ENCODE results near the gene SMLR1.

Gene SMLR1

DNA sequence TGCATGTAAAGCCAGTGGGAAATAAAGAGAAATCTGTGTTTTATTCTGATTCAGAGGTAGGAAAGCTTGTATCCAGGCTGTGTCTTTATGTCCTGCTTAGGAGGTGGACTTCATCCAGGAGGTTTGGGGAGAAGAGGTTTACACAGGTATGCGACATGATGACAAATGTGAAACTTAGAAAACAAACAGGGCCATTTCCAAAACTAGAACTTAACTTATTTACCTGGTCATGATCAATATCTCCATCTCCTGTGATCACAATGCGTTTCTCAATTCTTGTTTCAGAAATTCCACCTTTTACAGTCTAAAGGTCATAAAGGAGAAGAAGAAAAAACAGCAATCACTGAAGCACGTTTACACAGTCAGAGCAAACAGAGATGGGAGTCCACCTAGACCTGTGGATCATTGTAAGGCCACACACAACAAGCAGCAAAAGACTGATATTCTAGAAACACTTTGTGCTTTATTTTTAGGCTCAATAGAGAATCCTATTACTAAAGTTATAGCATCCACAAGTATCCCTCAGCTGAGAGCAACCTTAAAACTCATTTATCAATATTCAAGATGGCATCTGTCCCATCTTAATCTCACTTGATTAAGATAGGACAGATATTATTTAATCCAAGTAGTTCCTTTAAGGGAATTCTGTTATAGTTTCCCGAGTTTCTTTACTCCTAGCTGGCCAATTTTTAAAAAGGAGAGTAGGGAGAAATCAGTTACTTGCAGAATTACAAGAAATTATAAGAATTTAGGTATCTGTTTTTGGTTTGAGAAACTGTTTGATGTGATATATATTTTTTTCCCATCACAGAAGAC lies 36.4 kb downstream of the SMLR1 start:
- CTCF ChIA-PET = interaction anchor here (1.7 kb wide), 1 partner anchor 9 kb away, joined by 6 read pairs; no protein-coding TSS in a partner anchor
- DNase-seq (ENCODE audit: extremely low spot score) = no peak
- POLR2A ChIA-PET = no interaction called here
- TF ChIP-seq ARNT (IDR thresholded peaks at IDR 0.05) = no peak
- no peak for TF ChIP-seq LEF1 (IDR thresholded peaks at IDR 0.05; ENCODE audit: borderline replicate concordance)
- no peak for TF ChIP-seq HDGF (IDR thresholded peaks at IDR 0.05; ENCODE audit: borderline replicate concordance)
- no peak for TF ChIP-seq SP1 (IDR thresholded peaks at IDR 0.05)
- no peak for TF ChIP-seq ELF4 (IDR thresholded peaks at IDR 0.05)
- TF ChIP-seq NFRKB (IDR thresholded peaks at IDR 0.05) = no peak
- TF ChIP-seq TARDBP (IDR thresholded peaks at IDR 0.05) = no peak
- TF ChIP-seq FOXK2 (IDR thresholded peaks at IDR 0.05) = no peak
- no peak for TF ChIP-seq ZNF384 (IDR thresholded peaks at IDR 0.05)
- TF ChIP-seq BHLHE40 (IDR thresholded peaks at IDR 0.05; ENCODE audit: borderline replicate concordance) = no peak
- no peak for TF ChIP-seq FOXM1 (IDR thresholded peaks at IDR 0.05; ENCODE audit: borderline replicate concordance)

GRCh38 chr6:130864344-130864743 lies 37.1 kb downstream of the SMLR1 start:
- no peak for TF ChIP-seq TARDBP (IDR thresholded peaks at IDR 0.05)
- TF ChIP-seq L3MBTL2 (conservative IDR thresholded peaks at IDR 0.05) = no peak
- no peak for TF ChIP-seq ZNF384 (IDR thresholded peaks at IDR 0.05)
- no peak for DNase-seq (ENCODE audit: extremely low spot score)
- ChIA-PET CTCF (no interaction called here), POLR2A (no interaction called here)

DNA sequence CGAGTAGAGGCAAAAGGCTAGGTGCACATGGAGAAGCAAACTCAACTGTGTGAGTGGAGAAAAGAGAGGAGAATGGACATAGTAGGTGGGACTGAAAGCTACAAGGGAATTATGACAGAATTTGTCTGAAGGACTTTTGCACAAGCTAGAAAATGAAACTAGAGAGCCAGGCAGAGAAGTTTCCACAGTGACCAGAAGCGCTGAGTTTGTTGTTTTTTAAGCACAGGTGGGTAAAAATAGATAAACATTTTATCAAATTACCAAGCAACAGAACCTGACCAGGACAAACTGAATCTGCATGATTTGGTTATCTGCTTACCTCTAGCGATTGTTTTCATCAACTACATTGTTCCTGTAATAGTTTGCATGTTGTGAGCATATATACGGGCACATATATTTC lies 38.6 kb downstream of the SMLR1 start:
- ChIA-PET CTCF (no interaction called here), POLR2A (no interaction called here)
- no peak for DNase-seq (ENCODE audit: extremely low spot score)
- no peak for TF ChIP-seq FOXM1 (IDR thresholded peaks at IDR 0.05; ENCODE audit: borderline replicate concordance)
- TF ChIP-seq PKNOX1 (IDR thresholded peaks at IDR 0.05) = no peak
- no peak for TF ChIP-seq TARDBP (IDR thresholded peaks at IDR 0.05)
- no peak for TF ChIP-seq BHLHE40 (IDR thresholded peaks at IDR 0.05; ENCODE audit: borderline replicate concordance)
- no peak for TF ChIP-seq FOXK2 (IDR thresholded peaks at IDR 0.05)
- TF ChIP-seq SUZ12 (IDR thresholded peaks at IDR 0.05) = no peak
- TF ChIP-seq CTBP1 (IDR thresholded peaks at IDR 0.05; ENCODE audit: borderline replicate concordance) = no peak

DNA sequence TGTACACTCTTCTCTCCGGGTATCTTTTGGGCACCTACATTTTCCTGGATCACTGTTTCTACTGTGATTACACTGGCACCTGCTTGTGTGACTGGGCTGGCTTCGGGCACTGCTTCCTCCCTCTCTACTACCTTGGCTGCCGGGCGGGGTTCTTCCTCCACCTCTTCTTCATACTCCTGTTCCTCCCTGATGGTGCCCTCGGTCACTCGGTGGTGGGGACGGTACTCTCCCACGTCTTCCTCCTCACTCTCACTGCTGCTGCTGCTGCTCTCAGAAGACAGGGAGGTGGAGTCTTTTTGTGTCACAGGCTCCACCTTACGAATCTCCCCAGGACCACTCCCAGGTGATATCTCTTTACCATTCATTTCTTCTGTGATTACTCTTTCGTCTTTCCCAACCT lies 42.5 kb downstream of the SMLR1 start:
- ChIA-PET CTCF (no interaction called here), POLR2A (no interaction called here)
- no peak for DNase-seq (ENCODE audit: extremely low spot score)
- TF ChIP-seq PKNOX1 (IDR thresholded peaks at IDR 0.05) (no peak), ELF4 (IDR thresholded peaks at IDR 0.05) (no peak), TARDBP (IDR thresholded peaks at IDR 0.05) (no peak), SP1 (IDR thresholded peaks at IDR 0.05) (no peak), SUZ12 (IDR thresholded peaks at IDR 0.05) (no peak), L3MBTL2 (conservative IDR thresholded peaks at IDR 0.05) (no peak), NFRKB (IDR thresholded peaks at IDR 0.05) (no peak)

DNA sequence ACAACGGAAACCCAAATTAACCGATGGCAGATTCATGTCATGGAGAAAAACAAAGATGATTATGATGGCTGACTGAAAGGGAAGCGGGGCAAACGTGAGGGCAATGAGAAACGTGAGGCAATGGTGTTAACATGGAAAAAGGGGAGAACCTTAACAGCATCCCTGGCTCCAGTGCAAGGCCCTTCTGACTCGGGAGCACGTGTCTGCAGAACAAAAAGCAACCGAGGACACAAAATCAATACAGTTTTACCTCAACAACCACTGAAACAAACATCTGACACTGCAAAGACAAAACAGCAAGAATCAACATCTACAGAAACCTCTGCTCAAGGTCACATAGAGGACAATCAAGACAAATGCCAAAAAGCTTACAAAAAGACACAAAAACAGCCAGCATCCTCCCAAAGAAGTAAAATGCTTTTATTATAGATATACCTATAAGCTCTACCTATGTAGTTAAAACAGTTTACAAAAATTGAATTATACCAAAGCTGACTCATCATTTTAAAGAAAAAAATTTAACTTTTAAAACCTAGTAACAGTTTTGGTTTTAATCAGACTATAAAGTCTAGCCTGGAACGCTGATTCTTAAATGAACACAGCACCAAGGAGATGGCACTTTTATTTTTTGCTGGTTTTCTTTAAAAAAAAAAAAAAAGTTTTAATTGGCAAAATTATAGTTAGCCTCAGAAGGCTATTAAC lies 43.1 kb downstream of the SMLR1 start:
- CTCF ChIA-PET = interaction anchor here (0.6 to 2.2 kb wide), 3 partner anchors 15 to 298 kb away, joined by 3 to 10 read pairs (median 4); no protein-coding TSS in a partner anchor
- POLR2A ChIA-PET = no interaction called here
- no peak for DNase-seq (ENCODE audit: extremely low spot score)
- no peak for TF ChIP-seq ELF4 (IDR thresholded peaks at IDR 0.05)
- no peak for TF ChIP-seq L3MBTL2 (conservative IDR thresholded peaks at IDR 0.05)
- TF ChIP-seq ZNF384 (IDR thresholded peaks at IDR 0.05) = no peak
- TF ChIP-seq FOXM1 (IDR thresholded peaks at IDR 0.05; ENCODE audit: borderline replicate concordance) = no peak
- no peak for TF ChIP-seq CTBP1 (IDR thresholded peaks at IDR 0.05; ENCODE audit: borderline replicate concordance)
- no peak for TF ChIP-seq PKNOX1 (IDR thresholded peaks at IDR 0.05)

GRCh38 chr6:130872250-130873095 lies 45.3 kb downstream of the SMLR1 start:
- CTCF ChIA-PET = interaction anchor here (0.6 to 2.2 kb wide), 9 partner anchors 10 to 808 kb away, joined by 3 to 10 read pairs (median 3); partner anchors contain the start of gene MED23
- TF ChIP-seq ZNF384 (IDR thresholded peaks at IDR 0.05) (no peak), LEF1 (IDR thresholded peaks at IDR 0.05; ENCODE audit: borderline replicate concordance) (no peak), SUZ12 (IDR thresholded peaks at IDR 0.05) (no peak), L3MBTL2 (conservative IDR thresholded peaks at IDR 0.05) (no peak), FOXA1 (IDR thresholded peaks at IDR 0.05) (no peak), FOXK2 (IDR thresholded peaks at IDR 0.05) (no peak), NFRKB (IDR thresholded peaks at IDR 0.05) (no peak), CTBP1 (IDR thresholded peaks at IDR 0.05; ENCODE audit: borderline replicate concordance) (no peak)
- DNase-seq (ENCODE audit: extremely low spot score) = peak; percentile 76
- POLR2A ChIA-PET = no interaction called here

Measured in HEK293T (cell line).